ENCODE results near the gene BCAS3.

Gene BCAS3

GRCh38 chr17:61118871-61119270 lies 441.2 kb downstream of the BCAS3 start:
- no peak for DNase-seq (ENCODE audit: low read depth)
- no peak for TF ChIP-seq CTCF (IDR thresholded peaks at IDR 0.05; ENCODE audit: low read length, missing control alignments)
- no peak overlapping the region for H3K4me3 ChIP-seq (replicated peaks; ENCODE audit: low read depth, low read length)

GRCh38 chr17:61122326-61122913 lies 444.8 kb downstream of the BCAS3 start:
- no peak overlapping the region for H3K4me3 ChIP-seq (replicated peaks; ENCODE audit: low read depth, low read length)
- no peak for TF ChIP-seq CTCF (IDR thresholded peaks at IDR 0.05; ENCODE audit: low read length, missing control alignments)
- no peak for DNase-seq (ENCODE audit: low read depth)

- no peak for TF ChIP-seq CTCF (IDR thresholded peaks at IDR 0.05; ENCODE audit: low read length, missing control alignments)
- H3K4me3 ChIP-seq (replicated peaks; ENCODE audit: low read depth, low read length): no peak overlapping the region
- DNase-seq (ENCODE audit: low read depth): no peak
Measured at GRCh38 chr17:61124562-61124961, 446.9 kb downstream of the BCAS3 start.

- no peak overlapping the region for H3K4me3 ChIP-seq (replicated peaks; ENCODE audit: low read depth, low read length)
- DNase-seq (ENCODE audit: low read depth): no peak
- no peak for TF ChIP-seq CTCF (IDR thresholded peaks at IDR 0.05; ENCODE audit: low read length, missing control alignments)
Measured at GRCh38 chr17:61126473-61127249, 449.0 kb downstream of the BCAS3 start.

GRCh38 chr17:61127960-61128359 lies 450.3 kb downstream of the BCAS3 start:
- H3K4me3 ChIP-seq (replicated peaks; ENCODE audit: low read depth, low read length): no peak overlapping the region
- no peak for TF ChIP-seq CTCF (IDR thresholded peaks at IDR 0.05; ENCODE audit: low read length, missing control alignments)
- no peak for DNase-seq (ENCODE audit: low read depth)

- DNase-seq (ENCODE audit: low read depth): peak; percentile 60
- no peak overlapping the region for H3K4me3 ChIP-seq (replicated peaks; ENCODE audit: low read depth, low read length)
- no peak for TF ChIP-seq CTCF (IDR thresholded peaks at IDR 0.05; ENCODE audit: low read length, missing control alignments)
Measured at GRCh38 chr17:61128661-61129115, 451.0 kb downstream of the BCAS3 start.
